Ramos (cell line): ENCODE results near the gene BACH2.
"Not testable (repeated sequence)": the region's sequence is repeated elsewhere in the genome, so short reads cannot be mapped to it uniquely, and the experiment has no call there.

Experiments
- in situ Hi-C: fragments of 300-500 bp; cut with MboI; formaldehyde crosslinking; loops from one replicate; pipeline ENCODE4 v1.14.3; 2022; ENCODE audit warnings: low sequenced_read_pairs; ENCODE audit not compliant: unreplicated experiment

The BACH2 gene

GRCh38 chr6:90296341-90297114, at the start of gene BACH2:
TSS of gene BACH2 (minus strand) at chr6:90296843. CDS start at chr6:90008844, 287,999 bp downstream.
- in situ Hi-C loops: loop anchor here (25.0 kb wide), 1 partner anchor 484 kb away; the partner anchor contains the start of gene MDN1

- in situ Hi-C loops: no loop called here
Measured at GRCh38 chr6:90343576-90343975, 46.9 kb upstream of the BACH2 start.

GRCh38 chr6:90338409-90338808, 41.8 kb upstream of the BACH2 start:
- in situ Hi-C loops: no loop called here

GRCh38 chr6:90336388-90336947, 39.8 kb upstream of the BACH2 start:
- in situ Hi-C loops: no loop called here

- in situ Hi-C loops: no loop called here
Measured at GRCh38 chr6:90333928-90334327, 37.3 kb upstream of the BACH2 start.

GRCh38 chr6:90332978-90333543, 36.4 kb upstream of the BACH2 start:
- in situ Hi-C loops: not testable (repeated sequence)

GRCh38 chr6:90329386-90330077, 32.9 kb upstream of the BACH2 start:
- in situ Hi-C loops: no loop called here

GRCh38 chr6:90328004-90328403, 31.4 kb upstream of the BACH2 start:
- in situ Hi-C loops: no loop called here

GRCh38 chr6:90326404-90327057, 29.9 kb upstream of the BACH2 start:
- in situ Hi-C loops: no loop called here

- in situ Hi-C loops: no loop called here
Measured at GRCh38 chr6:90323706-90324105, 27.1 kb upstream of the BACH2 start.

- in situ Hi-C loops: no loop called here
Measured at GRCh38 chr6:90322976-90323474, 26.4 kb upstream of the BACH2 start.

- in situ Hi-C loops: no loop called here
Measured at GRCh38 chr6:90319979-90320685, 23.5 kb upstream of the BACH2 start.

GRCh38 chr6:90319044-90319443, 22.4 kb upstream of the BACH2 start:
- in situ Hi-C loops: no loop called here

- in situ Hi-C loops: no loop called here
Measured at GRCh38 chr6:90315986-90316385, 19.3 kb upstream of the BACH2 start.

- in situ Hi-C loops: no loop called here
Measured at GRCh38 chr6:90315354-90315950, 18.8 kb upstream of the BACH2 start.

GRCh38 chr6:90314514-90314913, 17.9 kb upstream of the BACH2 start:
- in situ Hi-C loops: no loop called here

GRCh38 chr6:90311569-90311968, 14.9 kb upstream of the BACH2 start:
- in situ Hi-C loops: no loop called here

- in situ Hi-C loops: no loop called here
Measured at GRCh38 chr6:90305800-90306448, 9.3 kb upstream of the BACH2 start.

GRCh38 chr6:90304308-90304707, 7.7 kb upstream of the BACH2 start:
- in situ Hi-C loops: loop anchor here (5.0 kb wide), 2 partner anchors 83 to 952 kb away; partner anchors contain the start of gene UBE2J1
